CD4-positive, alpha-beta T cell treated with Interleukin-10 for 1 hour (primary cell): Measurements from ENCODE around the gene RNF168.
"Not testable (repeated sequence)": the region's sequence is repeated elsewhere in the genome, so short reads cannot be mapped to it uniquely, and the experiment has no call there.

ENCODE experiments used
- DNase-seq: peaks from one replicate; pipeline ENCODE4 v3.0.0-alpha.2; 2020

Gene RNF168

GRCh38 chr3:196503196-196504076 is at the start of gene RNF168:
RNF168 (minus strand) TSS chr3:196503768; CDS start chr3:196503173, 595 bp downstream.
- peak; percentile 91 for DNase-seq

- no peak for DNase-seq
Measured at GRCh38 chr3:196552253-196552652, 48.7 kb upstream of the RNF168 start.

- not testable (repeated sequence) for DNase-seq
Measured at GRCh38 chr3:196550172-196550571, 46.6 kb upstream of the RNF168 start.

GRCh38 chr3:196549312-196549711 is 45.7 kb upstream of the RNF168 start:
- DNase-seq = not testable (repeated sequence)

- DNase-seq = no peak
Measured at GRCh38 chr3:196547067-196547466, 43.5 kb upstream of the RNF168 start.

GRCh38 chr3:196546537-196546936 is 43.0 kb upstream of the RNF168 start:
- no peak for DNase-seq

- DNase-seq = no peak
Measured at GRCh38 chr3:196544491-196544992, 41.0 kb upstream of the RNF168 start.

- no peak for DNase-seq
Measured at GRCh38 chr3:196541684-196542445, 38.3 kb upstream of the RNF168 start.

- DNase-seq = peak; percentile 67
Measured at GRCh38 chr3:196537319-196537984, 33.9 kb upstream of the RNF168 start.

GRCh38 chr3:196533260-196533681 is 29.7 kb upstream of the RNF168 start:
- DNase-seq = no peak

GRCh38 chr3:196531418-196531817 is 27.9 kb upstream of the RNF168 start:
- no peak for DNase-seq

- DNase-seq = peak; percentile 76
Measured at GRCh38 chr3:196528639-196529233, 25.2 kb upstream of the RNF168 start.

- DNase-seq = no peak
Measured at GRCh38 chr3:196525141-196525540, 21.6 kb upstream of the RNF168 start.

GRCh38 chr3:196524527-196524926 is 21.0 kb upstream of the RNF168 start:
- no peak for DNase-seq

GRCh38 chr3:196523841-196524240 is 20.3 kb upstream of the RNF168 start:
- DNase-seq = no peak

GRCh38 chr3:196521291-196521690 is 17.7 kb upstream of the RNF168 start:
- DNase-seq = not testable (repeated sequence)

GRCh38 chr3:196519718-196520082 is 16.1 kb upstream of the RNF168 start:
- peak; percentile 20 for DNase-seq

GRCh38 chr3:196518966-196519717 is 15.6 kb upstream of the RNF168 start:
- peak; percentile 70 for DNase-seq

- DNase-seq = no peak
Measured at GRCh38 chr3:196517919-196518318, 14.4 kb upstream of the RNF168 start.

- DNase-seq = no peak
Measured at GRCh38 chr3:196517162-196517800, 13.7 kb upstream of the RNF168 start.

- DNase-seq = no peak
Measured at GRCh38 chr3:196514913-196515621, 11.5 kb upstream of the RNF168 start, which contains the start of gene SMCO1. SMCO1 (minus strand) TSS chr3:196515346; CDS start chr3:196515209, 137 bp downstream.
